OCI-LY7 (cell line): Measurements from ENCODE around the gene C22orf23.

Source experiments
- EZH2phosphoT487 ChIP-seq: fragments of 200-600 bp; sonication (generic); IDR thresholded peaks from 2 replicates; pipeline ENCODE4 v1.6.1; 2018; ENCODE audit warnings: low read depth, borderline replicate concordance, mild to moderate bottlenecking, mixed run types, antibody characterized with exemption, low read length, moderate library complexity, mixed read lengths
- TF ChIP-seq, protein P1 (sequence below): fragments of 200-600 bp; sonication (generic); conservative IDR thresholded peaks from 2 replicates; pipeline ENCODE4 v1.5.1; 2014; ENCODE audit warnings: mild to moderate bottlenecking, antibody characterized with exemption, low read length, moderate library complexity, mixed read lengths

DNA sequence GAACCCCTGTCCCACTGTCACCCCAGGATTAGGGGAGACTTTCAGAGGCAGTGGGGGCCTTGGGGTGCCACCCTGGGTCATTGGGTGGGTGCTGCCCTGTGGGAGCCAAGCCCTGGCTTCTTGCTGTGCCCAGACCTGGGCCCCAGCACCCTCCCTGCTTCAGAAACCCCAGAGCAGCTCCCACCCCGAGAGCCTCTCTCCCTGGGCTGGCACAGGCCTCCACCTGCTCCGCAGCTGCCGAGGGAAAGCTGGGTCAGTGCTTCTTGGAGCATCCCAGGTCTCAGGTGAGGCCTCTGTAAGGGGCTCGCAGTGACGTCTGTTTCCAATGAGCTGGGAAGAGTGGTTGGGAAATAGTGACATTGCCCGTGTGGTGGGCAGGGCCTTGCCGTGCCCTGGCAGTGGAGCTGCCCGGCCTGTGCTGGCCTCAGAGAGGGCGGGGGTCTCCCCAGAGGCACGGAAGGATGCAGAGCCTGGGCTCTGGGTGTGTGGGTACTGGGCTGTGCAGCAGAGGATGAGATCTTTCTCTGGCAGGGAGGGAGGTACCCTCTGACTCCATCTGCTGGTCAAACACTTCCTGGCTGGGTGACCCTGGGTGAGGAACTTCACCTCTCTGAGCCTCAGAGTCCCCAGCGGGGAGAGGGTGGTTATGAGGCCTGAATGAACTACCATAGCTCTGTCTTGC, 23.0 kb downstream of the C22orf23 start:
- TF ChIP-seq, protein P1, sequence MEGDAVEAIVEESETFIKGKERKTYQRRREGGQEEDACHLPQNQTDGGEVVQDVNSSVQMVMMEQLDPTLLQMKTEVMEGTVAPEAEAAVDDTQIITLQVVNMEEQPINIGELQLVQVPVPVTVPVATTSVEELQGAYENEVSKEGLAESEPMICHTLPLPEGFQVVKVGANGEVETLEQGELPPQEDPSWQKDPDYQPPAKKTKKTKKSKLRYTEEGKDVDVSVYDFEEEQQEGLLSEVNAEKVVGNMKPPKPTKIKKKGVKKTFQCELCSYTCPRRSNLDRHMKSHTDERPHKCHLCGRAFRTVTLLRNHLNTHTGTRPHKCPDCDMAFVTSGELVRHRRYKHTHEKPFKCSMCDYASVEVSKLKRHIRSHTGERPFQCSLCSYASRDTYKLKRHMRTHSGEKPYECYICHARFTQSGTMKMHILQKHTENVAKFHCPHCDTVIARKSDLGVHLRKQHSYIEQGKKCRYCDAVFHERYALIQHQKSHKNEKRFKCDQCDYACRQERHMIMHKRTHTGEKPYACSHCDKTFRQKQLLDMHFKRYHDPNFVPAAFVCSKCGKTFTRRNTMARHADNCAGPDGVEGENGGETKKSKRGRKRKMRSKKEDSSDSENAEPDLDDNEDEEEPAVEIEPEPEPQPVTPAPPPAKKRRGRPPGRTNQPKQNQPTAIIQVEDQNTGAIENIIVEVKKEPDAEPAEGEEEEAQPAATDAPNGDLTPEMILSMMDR: peak; percentile 74
- TF ChIP-seq EZH2phosphoT487: no peak
